Stimulated activated effector memory CD8-positive, alpha-beta T cell treated with anti-CD3 and anti-CD28 coated beads, Interleukin-12 subunit alpha, Interleukin-12 subunit beta, amount 100 ng/mL, for 72 hours (primary cell): ENCODE results near the gene OCIAD2.
A peak's percentile ranks its signal among the peaks of the same experiment; 100 is the strongest.
"Not testable (repeated sequence)": the region's sequence is repeated elsewhere in the genome, so short reads cannot be mapped to it uniquely, and the experiment has no call there.

Experiments
- ATAC-seq: fragments of 150-1000 bp; cut with Tn5 transposase; 2 replicates; pipeline ENCODE4 v1.10.0; 2021
- DNase-seq, 2 donors: peaks; one replicate each; pipeline ENCODE4 v3.0.0; 2021 to 2022; ENCODE audit warnings: low spot score in 2 of 2
- H3K27ac Mint-ChIP-seq: one replicate; pipeline ENCODE4 v1.8.0; 2022; ENCODE audit warnings: mild to moderate bottlenecking, mixed read lengths
- H3K36me3 Mint-ChIP-seq: one replicate; pipeline ENCODE4 v1.8.0; 2022; ENCODE audit warnings: mild to moderate bottlenecking, mixed read lengths
- H3K4me1 Mint-ChIP-seq: one replicate; pipeline ENCODE4 v1.8.0; 2022; ENCODE audit warnings: mixed read lengths
- H3K4me3 Mint-ChIP-seq: one replicate; pipeline ENCODE4 v1.8.0; 2022; ENCODE audit warnings: mild to moderate bottlenecking, mixed read lengths
- H3K9me3 Mint-ChIP-seq: one replicate; pipeline ENCODE4 v1.8.0; 2022; ENCODE audit warnings: mixed read lengths

OCIAD2 gene

GRCh38 chr4:48923065-48923464 is 16.5 kb upstream of the OCIAD2 start:
- DNase-seq, H3K9me3 Mint-ChIP-seq, H3K27ac Mint-ChIP-seq, H3K36me3 Mint-ChIP-seq, H3K4me1 Mint-ChIP-seq, H3K4me3 Mint-ChIP-seq, ATAC-seq: not testable (repeated sequence)

GRCh38 chr4:48914311-48914710 is 7.7 kb upstream of the OCIAD2 start:
- Mint-ChIP-seq H3K36me3 (no peaks in the 10 kb centered on the region), H3K4me1 (peaks cover 8% of the 10 kb centered on the region), H3K4me3 (no peak overlapping the region), H3K27ac (no peak overlapping the region), H3K9me3 (no peaks in the 10 kb centered on the region)
- no peak for ATAC-seq
- DNase-seq: no peak

GRCh38 chr4:48913346-48913745 is 6.8 kb upstream of the OCIAD2 start:
- DNase-seq: no peak
- Mint-ChIP-seq H3K36me3 (no peaks in the 10 kb centered on the region), H3K4me1 (peaks cover 12% of the 10 kb centered on the region), H3K4me3 (no peak overlapping the region), H3K27ac (no peak overlapping the region), H3K9me3 (no peaks in the 10 kb centered on the region)
- ATAC-seq: no peak

- H3K27ac Mint-ChIP-seq: no peak overlapping the region
- no peaks in the 10 kb centered on the region for H3K36me3 Mint-ChIP-seq
- no peak overlapping the region for H3K4me3 Mint-ChIP-seq
- DNase-seq (no peak), ATAC-seq (no peak)
- H3K4me1 Mint-ChIP-seq: peaks cover 14% of the 10 kb centered on the region
- H3K9me3 Mint-ChIP-seq: no peaks in the 10 kb centered on the region
These were observed 5.8 kb upstream of the OCIAD2 start for GRCh38 chr4:48912349-48912748.

- Mint-ChIP-seq H3K9me3 (no peaks in the 10 kb centered on the region), H3K4me1 (peaks cover 29% of the 10 kb centered on the region), H3K36me3 (peaks cover 6% of the 10 kb centered on the region), H3K4me3 (no peak overlapping the region), H3K27ac (no peak overlapping the region)
- no peak for DNase-seq
- no peak for ATAC-seq
These were observed 3.9 kb upstream of the OCIAD2 start for GRCh38 chr4:48910511-48910910.

- Mint-ChIP-seq H3K4me1 (peaks cover 37% of the 10 kb centered on the region), H3K36me3 (peaks cover 6% of the 10 kb centered on the region), H3K9me3 (no peaks in the 10 kb centered on the region), H3K27ac (no peak overlapping the region), H3K4me3 (no peak overlapping the region)
- DNase-seq (peak; percentile 30 to 68), ATAC-seq (peak; percentile 98)
These were observed 3.1 kb upstream of the OCIAD2 start for GRCh38 chr4:48909697-48910096.

GRCh38 chr4:48908687-48909086 is 2.1 kb upstream of the OCIAD2 start:
- Mint-ChIP-seq H3K4me3 (no peak overlapping the region), H3K4me1 (peaks cover 40% of the 10 kb centered on the region), H3K27ac (no peak overlapping the region), H3K36me3 (peaks cover 6% of the 10 kb centered on the region), H3K9me3 (no peaks in the 10 kb centered on the region)
- no peak for DNase-seq
- no peak for ATAC-seq

- Mint-ChIP-seq H3K36me3 (peaks cover 14% of the 10 kb centered on the region), H3K4me3 (no peak overlapping the region), H3K4me1 (peaks cover 40% of the 10 kb centered on the region), H3K9me3 (no peaks in the 10 kb centered on the region), H3K27ac (peak overlapping the region; percentile 99)
- ATAC-seq: no peak
- DNase-seq: no peak
These were observed 1.3 kb upstream of the OCIAD2 start for GRCh38 chr4:48907706-48908477.

GRCh38 chr4:48905363-48906015 is 1.1 kb downstream of the OCIAD2 start:
- no peak for ATAC-seq

GRCh38 chr4:48904541-48905142 is 1.9 kb downstream of the OCIAD2 start:
- Mint-ChIP-seq H3K4me3 (peak overlapping the region; percentile 94), H3K27ac (peak overlapping the region; percentile 99), H3K36me3 (peaks cover 45% of the 10 kb centered on the region), H3K9me3 (no peaks in the 10 kb centered on the region), H3K4me1 (peaks cover 37% of the 10 kb centered on the region)
- ATAC-seq (no peak), DNase-seq (no peak)

More at GRCh38 chr4:48905363-48906015, 1.1 kb downstream of the OCIAD2 start:
- no peak for DNase-seq
- H3K36me3 Mint-ChIP-seq: peaks cover 37% of the 10 kb centered on the region
- peaks cover 40% of the 10 kb centered on the region for H3K4me1 Mint-ChIP-seq
- H3K9me3 Mint-ChIP-seq: no peaks in the 10 kb centered on the region
- H3K27ac Mint-ChIP-seq: peak overlapping the region; percentile 99
- peak overlapping the region; percentile 94 for H3K4me3 Mint-ChIP-seq

GRCh38 chr4:48904101-48904500 is 2.5 kb downstream of the OCIAD2 start:
- Mint-ChIP-seq H3K27ac (no peak overlapping the region), H3K9me3 (no peaks in the 10 kb centered on the region), H3K4me1 (peaks cover 38% of the 10 kb centered on the region), H3K36me3 (peaks cover 51% of the 10 kb centered on the region), H3K4me3 (no peak overlapping the region)
- ATAC-seq (no peak), DNase-seq (no peak)

GRCh38 chr4:48902266-48902665 is 4.3 kb downstream of the OCIAD2 start:
- peaks cover 69% of the 10 kb centered on the region for H3K36me3 Mint-ChIP-seq

GRCh38 chr4:48901196-48901595 is 5.4 kb downstream of the OCIAD2 start:
- H3K4me1 Mint-ChIP-seq: peaks cover 24% of the 10 kb centered on the region
- no peak overlapping the region for H3K27ac Mint-ChIP-seq
- no peaks in the 10 kb centered on the region for H3K9me3 Mint-ChIP-seq
- no peak for ATAC-seq
- DNase-seq: no peak
- H3K36me3 Mint-ChIP-seq: peaks cover 74% of the 10 kb centered on the region
- H3K4me3 Mint-ChIP-seq: no peak overlapping the region

More at GRCh38 chr4:48902266-48902665, 4.3 kb downstream of the OCIAD2 start:
- Mint-ChIP-seq H3K4me1 (peaks cover 34% of the 10 kb centered on the region), H3K9me3 (no peaks in the 10 kb centered on the region), H3K4me3 (no peak overlapping the region), H3K27ac (peak overlapping the region; percentile 49)
- ATAC-seq (no peak), DNase-seq (no peak)

GRCh38 chr4:48899950-48900349 is 6.6 kb downstream of the OCIAD2 start:
- H3K4me3 Mint-ChIP-seq: no peak overlapping the region

GRCh38 chr4:48899432-48899749 is 7.2 kb downstream of the OCIAD2 start:
- DNase-seq (no peak), ATAC-seq (no peak)
- Mint-ChIP-seq H3K36me3 (peaks cover 91% of the 10 kb centered on the region), H3K4me1 (peaks cover 7% of the 10 kb centered on the region), H3K9me3 (no peaks in the 10 kb centered on the region), H3K4me3 (no peak overlapping the region), H3K27ac (peak overlapping the region; percentile 71)

More at GRCh38 chr4:48899950-48900349, 6.6 kb downstream of the OCIAD2 start:
- peak overlapping the region; percentile 71 for H3K27ac Mint-ChIP-seq
- DNase-seq: no peak
- ATAC-seq: no peak
- peaks cover 13% of the 10 kb centered on the region for H3K4me1 Mint-ChIP-seq
- H3K9me3 Mint-ChIP-seq: no peaks in the 10 kb centered on the region
- H3K36me3 Mint-ChIP-seq: peaks cover 86% of the 10 kb centered on the region
